Measurements from ENCODE around the gene PSME3.

- TF ChIP-seq CTCF (conservative IDR thresholded peaks at IDR 0.05 in 1 of 2, IDR thresholded peaks at IDR 0.05 in 1 of 2; ENCODE audit: extremely low read depth in 1 of 2, insufficient read depth in 1 of 2, low read depth in 1 of 2, low read length in 2 of 2) (no peak), EZH2 (IDR thresholded peaks at IDR 0.05; ENCODE audit: borderline replicate concordance, low read length) (no peak)
These were observed 35.2 kb upstream of the PSME3 start for GRCh38 chr17:42798011-42798382.

Data from mammary epithelial cell (primary cell).